Gastrocnemius medialis (tissue), 4 donors: ENCODE measurements around the gene ARHGEF19.

Experiments
- CTCF ChIP-seq, 5 experiments: fragments of 450-650 bp in 3 of 5; fragments of 200-600 bp in 2 of 5; sonication (generic) in 2 of 5; IDR thresholded peaks in 4 of 5; conservative IDR thresholded peaks in 1 of 5; 1 replicate in 4 of 5; 2 replicates in 1 of 5; pipeline ENCODE4 v1.5.1; 2016 to 2019; ENCODE audit warnings: antibody characterized with exemption in 5 of 5, mild to moderate bottlenecking in 3 of 5, moderate library complexity in 3 of 5
- POLR2A ChIP-seq, 2 donors: fragments of 450-650 bp; IDR thresholded peaks; one replicate each; pipeline ENCODE4 v1.6.1; 2017; ENCODE audit warnings: antibody characterized with exemption in 2 of 2, mild to moderate bottlenecking in 2 of 2, moderate library complexity in 2 of 2

DNA sequence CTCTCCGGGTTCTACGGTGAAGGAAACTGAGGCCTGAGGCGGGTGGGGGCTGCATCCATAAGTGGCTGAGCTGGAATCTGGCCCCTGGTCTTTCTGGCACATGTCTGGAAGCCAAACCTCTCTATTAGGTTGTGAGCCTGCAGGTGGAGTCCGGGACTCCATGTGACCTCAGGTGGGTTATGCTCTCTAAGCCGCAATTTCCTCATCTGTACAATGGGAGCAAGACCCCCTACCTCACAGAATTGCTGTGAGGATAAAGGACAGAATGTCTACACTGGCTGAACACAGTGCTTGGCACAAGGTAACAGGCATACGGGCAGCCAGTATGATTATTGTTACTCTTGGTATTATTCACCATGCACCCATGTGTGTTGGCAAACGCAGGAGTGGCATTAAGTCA, 63.3 kb downstream of the ARHGEF19 start:
- TF ChIP-seq CTCF (IDR thresholded peaks at IDR 0.05 in 4 of 5, conservative IDR thresholded peaks at IDR 0.05 in 1 of 5) (no peak), POLR2A (IDR thresholded peaks at IDR 0.05) (no peak)
